Measurements from ENCODE around the gene PURB.

Gene PURB

GRCh38 chr7:44906965-44907364 lies 21.6 kb upstream of the PURB start:
- TF ChIP-seq ZNF274 (IDR thresholded peaks at IDR 0.05; ENCODE audit: low read depth, low read length): no peak

GRCh38 chr7:44905002-44905635 lies 19.8 kb upstream of the PURB start:
- TF ChIP-seq ZNF274 (IDR thresholded peaks at IDR 0.05; ENCODE audit: low read depth, low read length): no peak

More at GRCh38 chr7:44906965-44907364, 21.6 kb upstream of the PURB start:
- H3K4me3 ChIP-seq (ENCODE audit: low read length): no peak overlapping the region

DNA sequence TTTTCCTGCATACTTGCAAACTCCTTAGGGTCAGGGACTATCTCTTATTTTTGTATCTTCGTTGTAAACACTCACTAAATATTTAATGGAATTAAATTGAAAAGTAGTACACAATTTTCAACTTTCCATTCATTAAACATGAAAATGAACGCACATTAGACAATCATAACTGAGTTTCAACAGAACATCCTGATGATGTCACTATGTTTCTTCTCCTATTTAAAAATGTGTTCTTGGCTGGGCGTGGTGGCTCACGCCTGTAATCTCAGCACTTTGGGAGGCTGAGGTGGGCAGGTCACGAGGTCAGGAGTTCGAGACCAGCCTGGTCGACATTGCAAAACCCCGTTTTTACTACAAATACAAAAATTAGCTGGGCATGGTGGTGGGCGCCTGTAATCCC lies 14.1 kb upstream of the PURB start:
- no peak overlapping the region for H3K4me3 ChIP-seq (ENCODE audit: low read length)
- TF ChIP-seq ZNF274 (IDR thresholded peaks at IDR 0.05; ENCODE audit: low read depth, low read length): no peak

More at GRCh38 chr7:44905002-44905635, 19.8 kb upstream of the PURB start:
- no peak overlapping the region for H3K4me3 ChIP-seq (ENCODE audit: low read length)

GRCh38 chr7:44898039-44898438 lies 12.7 kb upstream of the PURB start:
- H3K4me3 ChIP-seq (ENCODE audit: low read length): no peak overlapping the region
- TF ChIP-seq ZNF274 (IDR thresholded peaks at IDR 0.05; ENCODE audit: low read depth, low read length): no peak

DNA sequence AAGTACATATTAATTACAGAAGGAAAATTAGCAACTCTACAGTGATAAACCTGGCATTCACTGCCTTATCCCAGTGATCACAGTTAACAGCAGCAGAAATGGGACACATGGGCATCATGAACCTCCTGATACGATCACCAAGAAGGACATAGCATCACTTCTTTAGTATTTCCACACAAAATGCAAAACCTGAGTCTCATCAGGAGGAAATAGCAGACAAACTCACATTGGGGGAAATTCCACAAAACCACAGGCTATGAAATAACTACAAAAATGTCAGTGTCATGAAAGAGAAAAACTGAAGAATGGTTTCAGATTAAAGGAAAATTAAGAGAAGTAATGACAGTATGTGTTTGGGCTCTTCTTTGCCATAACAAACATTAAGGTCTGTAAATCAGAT lies 12.0 kb upstream of the PURB start:
- no peak overlapping the region for H3K4me3 ChIP-seq (ENCODE audit: low read length)
- no peak for TF ChIP-seq ZNF274 (IDR thresholded peaks at IDR 0.05; ENCODE audit: low read depth, low read length)

DNA sequence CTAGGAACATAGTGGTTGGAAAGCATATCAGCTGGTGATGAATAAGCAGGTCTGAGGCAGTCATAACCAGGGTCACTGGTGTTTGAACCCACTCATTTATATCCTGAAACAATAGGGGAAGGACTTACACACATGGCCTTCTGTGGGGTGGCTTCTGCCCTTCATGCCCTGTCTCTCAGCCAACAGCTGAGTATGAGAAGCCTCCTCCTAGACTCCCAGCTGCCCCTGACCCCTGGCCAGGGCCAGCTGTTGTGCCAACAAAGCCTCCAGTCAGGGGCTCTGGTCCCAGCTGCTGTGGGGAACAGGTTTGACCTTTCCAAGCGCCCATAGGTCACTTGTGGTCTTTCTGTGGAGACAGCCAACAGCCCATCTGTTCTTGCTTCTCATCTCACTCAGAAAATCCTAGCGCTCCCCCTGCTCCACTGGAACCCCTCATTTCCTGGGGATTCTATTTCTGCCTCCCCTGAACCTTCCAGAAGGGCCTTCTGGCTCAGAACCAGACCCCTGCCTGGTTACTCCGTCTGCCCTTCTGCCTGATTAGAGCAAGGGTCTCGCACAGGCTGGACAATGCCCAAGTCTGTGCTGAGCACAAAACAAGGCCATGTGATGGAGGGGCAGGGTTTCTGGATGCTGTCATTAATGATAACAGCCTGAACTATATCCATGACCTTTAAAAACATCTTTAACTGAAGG lies 9.7 kb upstream of the PURB start:
- H3K4me3 ChIP-seq (ENCODE audit: low read length): no peak overlapping the region
- TF ChIP-seq ZNF274 (IDR thresholded peaks at IDR 0.05; ENCODE audit: low read depth, low read length): no peak

DNA sequence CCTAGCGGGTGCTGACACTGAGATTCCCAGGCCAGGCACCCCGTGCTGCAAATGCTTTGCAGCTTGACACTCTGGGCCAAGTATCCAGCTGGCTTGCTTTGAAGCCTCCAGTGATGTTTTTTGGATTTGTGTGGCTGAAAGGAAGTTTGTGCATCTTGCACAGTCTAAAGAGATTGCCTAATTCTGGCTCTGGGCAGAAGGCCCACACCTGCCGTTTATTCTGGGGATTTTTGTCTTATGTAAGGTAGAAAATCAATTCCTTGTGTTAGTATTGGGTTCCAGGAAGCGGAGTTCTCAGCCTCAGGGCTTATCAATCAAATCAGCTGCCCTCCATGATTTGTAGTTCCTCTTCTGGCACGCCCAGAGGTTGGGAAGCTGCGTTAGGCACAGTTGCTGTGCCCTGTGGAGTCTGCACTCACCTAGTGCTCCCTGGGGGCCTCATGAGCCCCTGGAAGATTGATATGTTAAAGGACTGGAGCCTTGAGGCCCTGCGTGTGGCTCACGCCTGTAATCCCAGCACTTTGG lies 8.4 kb upstream of the PURB start:
- H3K4me3 ChIP-seq (ENCODE audit: low read length): no peak overlapping the region
- TF ChIP-seq ZNF274 (IDR thresholded peaks at IDR 0.05; ENCODE audit: low read depth, low read length): no peak

DNA sequence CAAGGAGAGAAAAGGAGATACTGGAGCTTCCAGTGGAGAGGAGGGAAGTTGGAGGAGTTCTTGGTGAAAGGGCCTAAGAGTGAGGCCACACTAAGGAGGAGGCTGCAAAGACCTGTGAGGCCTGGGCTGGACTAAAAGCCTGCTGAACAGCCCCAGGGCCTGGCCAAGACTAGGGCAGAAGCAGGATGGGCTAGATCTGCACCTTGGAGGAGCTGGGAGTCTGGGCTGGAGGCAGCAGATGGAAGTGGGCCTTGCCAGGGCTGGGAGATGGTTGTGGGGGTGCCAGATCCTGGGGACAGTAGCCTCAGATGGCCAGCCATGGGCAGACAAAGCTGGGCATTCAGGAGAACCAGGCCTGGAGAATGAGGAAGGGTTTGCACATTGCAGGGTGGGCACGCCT lies 6.5 kb upstream of the PURB start:
- no peak for TF ChIP-seq ZNF274 (IDR thresholded peaks at IDR 0.05; ENCODE audit: low read depth, low read length)
- H3K4me3 ChIP-seq (ENCODE audit: low read length): no peak overlapping the region

- no peak overlapping the region for H3K4me3 ChIP-seq (ENCODE audit: low read length)
- no peak for TF ChIP-seq ZNF274 (IDR thresholded peaks at IDR 0.05; ENCODE audit: low read depth, low read length)
These were observed 6.0 kb upstream of the PURB start for GRCh38 chr7:44891372-44891771.

DNA sequence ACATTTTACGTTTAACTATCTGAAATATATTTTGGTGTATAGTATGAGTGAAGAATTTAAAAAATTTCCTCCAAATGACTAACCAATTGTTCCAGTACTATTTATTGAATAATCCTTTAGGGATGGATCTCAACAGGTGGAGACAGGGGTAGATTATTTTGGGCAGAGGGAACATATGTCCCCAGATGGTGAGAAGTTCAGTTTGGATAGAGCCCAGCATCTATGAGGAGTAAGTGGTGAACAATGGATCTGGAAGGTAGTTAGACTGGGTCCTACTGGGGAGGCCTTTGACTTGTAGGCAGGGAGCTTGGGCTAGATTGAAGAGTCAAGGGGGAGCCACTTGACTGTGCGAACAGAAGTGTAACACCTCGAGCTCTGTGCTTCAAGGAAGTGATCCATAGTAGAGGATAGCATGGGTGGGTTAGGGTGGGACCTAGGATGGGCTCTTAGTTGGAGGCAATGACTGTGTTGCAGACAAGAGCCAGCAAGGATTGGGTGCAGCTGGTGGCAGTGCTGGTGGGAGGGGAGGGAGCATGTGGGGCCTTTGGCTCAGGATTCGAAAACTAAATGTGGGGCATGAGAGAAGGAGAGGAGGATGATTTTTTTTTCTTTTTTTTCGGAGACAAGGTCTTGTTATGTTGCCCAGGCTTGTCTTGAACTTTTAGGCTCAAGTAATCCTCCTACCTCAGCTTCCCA lies 3.9 kb upstream of the PURB start:
- no peak for TF ChIP-seq ZNF274 (IDR thresholded peaks at IDR 0.05; ENCODE audit: low read depth, low read length)
- H3K4me3 ChIP-seq (ENCODE audit: low read length): no peak overlapping the region

DNA sequence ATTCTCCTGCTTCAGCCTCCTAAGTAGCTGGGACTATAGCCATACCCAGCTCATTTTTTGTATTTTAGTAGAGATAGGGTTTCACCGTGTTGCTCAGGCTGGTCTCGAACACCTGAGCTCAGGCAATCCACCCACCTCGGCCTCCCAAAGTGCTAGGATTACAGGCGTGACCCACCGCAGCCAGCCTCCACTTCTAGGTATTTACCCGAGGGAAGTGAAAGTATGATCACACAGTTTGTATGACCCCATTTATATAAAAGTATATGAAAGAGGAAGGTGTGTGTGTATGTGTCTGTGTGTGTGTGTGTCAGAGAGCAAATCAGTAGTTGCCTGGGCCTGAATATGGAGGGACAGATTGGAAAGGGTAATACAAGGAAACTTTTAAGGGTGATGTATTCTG lies 2.0 kb upstream of the PURB start:
- H3K4me3 ChIP-seq (ENCODE audit: low read length): no peak overlapping the region
- no peak for TF ChIP-seq ZNF274 (IDR thresholded peaks at IDR 0.05; ENCODE audit: low read depth, low read length)

- TF ChIP-seq ZNF274 (IDR thresholded peaks at IDR 0.05; ENCODE audit: low read depth, low read length): no peak
- H3K4me3 ChIP-seq (ENCODE audit: low read length): peak overlapping the region; percentile 80
These were observed 523 bp downstream of the PURB start for GRCh38 chr7:44884621-44885393.

DNA sequence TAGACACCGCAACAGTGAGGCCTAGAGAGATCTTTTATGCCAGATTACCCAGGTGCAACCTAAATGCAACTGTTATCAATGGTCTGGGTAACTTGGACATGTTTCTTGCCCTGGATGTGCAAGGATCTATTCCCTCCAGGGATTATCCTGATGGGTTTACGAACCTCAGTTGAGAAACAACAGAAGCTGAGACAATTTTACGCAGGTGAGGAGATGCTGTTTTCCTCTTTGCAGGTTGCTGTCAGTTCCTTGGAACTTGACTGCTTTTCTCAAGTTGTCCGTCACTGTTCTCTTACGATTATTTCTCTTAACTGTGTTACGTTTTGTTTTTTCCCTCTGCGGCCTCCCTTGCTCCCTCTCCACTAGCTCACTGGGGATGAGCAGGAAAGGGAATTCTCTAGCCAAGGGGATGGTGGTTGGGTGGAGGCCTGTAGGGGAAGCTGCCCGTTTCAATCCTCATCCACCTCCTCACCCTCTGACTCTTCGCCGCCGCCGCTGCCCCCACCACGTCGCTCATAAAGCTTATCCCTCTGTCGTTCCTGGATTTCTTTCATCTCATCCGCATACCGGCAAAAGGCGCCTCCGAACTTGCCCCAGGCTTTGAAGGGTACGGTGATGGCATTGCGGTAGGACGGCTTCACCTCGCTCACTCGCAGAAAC lies 1.2 kb downstream of the PURB start:
- H3K4me3 ChIP-seq (ENCODE audit: low read length): peak overlapping the region; percentile 80
- TF ChIP-seq ZNF274 (IDR thresholded peaks at IDR 0.05; ENCODE audit: low read depth, low read length): no peak

DNA sequence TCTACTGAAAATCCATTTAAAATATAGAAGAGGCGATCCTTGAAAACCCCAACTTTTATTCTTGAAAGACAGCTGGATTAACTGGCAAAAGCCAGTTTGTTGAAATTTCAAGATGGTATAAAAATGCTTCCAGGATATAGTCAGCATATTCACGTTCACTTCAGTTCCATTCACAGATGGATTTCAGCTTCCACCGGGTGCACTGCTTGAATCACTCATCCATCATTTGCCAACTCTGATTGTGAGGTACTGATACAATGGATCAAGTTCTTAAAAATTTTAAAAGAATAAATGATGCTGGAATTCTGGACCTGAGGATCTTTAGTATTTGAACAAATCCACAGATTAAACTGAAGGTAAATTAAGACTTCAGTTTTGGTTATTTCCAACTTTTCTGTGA lies 2.4 kb downstream of the PURB start:
- peak overlapping the region; percentile 80; the same call in 1 of the 2 replicates for H3K4me3 ChIP-seq (ENCODE audit: low read length)
- TF ChIP-seq ZNF274 (IDR thresholded peaks at IDR 0.05; ENCODE audit: low read depth, low read length): no peak

Measured in GM08714 (cell line).